ENCODE measurements around the gene PTPRZ1. TPM values are rescaled to one million over a fixed set of nuclear protein-coding genes. Genes with fewer than 3 reads are reported as not detected.

Gene PTPRZ1
- total RNA-seq, 1 experiment from 2014 or later: 74.2 TPM

- no peaks in the 10 kb centered on the region for H3K27me3 ChIP-seq (ENCODE audit: insufficient read depth, low read length)
- no peak overlapping the region for H3K23ac ChIP-seq (ENCODE audit: insufficient read length, low read depth, low read length)
- H3K27ac ChIP-seq (ENCODE audit: insufficient read length, low read depth, low read length): peak overlapping the region; percentile 84
- H3K4me1 Mint-ChIP-seq: peaks cover 74 to 82% of the 10 kb centered on the region in 2 experiments
- TF ChIP-seq, protein P1, sequence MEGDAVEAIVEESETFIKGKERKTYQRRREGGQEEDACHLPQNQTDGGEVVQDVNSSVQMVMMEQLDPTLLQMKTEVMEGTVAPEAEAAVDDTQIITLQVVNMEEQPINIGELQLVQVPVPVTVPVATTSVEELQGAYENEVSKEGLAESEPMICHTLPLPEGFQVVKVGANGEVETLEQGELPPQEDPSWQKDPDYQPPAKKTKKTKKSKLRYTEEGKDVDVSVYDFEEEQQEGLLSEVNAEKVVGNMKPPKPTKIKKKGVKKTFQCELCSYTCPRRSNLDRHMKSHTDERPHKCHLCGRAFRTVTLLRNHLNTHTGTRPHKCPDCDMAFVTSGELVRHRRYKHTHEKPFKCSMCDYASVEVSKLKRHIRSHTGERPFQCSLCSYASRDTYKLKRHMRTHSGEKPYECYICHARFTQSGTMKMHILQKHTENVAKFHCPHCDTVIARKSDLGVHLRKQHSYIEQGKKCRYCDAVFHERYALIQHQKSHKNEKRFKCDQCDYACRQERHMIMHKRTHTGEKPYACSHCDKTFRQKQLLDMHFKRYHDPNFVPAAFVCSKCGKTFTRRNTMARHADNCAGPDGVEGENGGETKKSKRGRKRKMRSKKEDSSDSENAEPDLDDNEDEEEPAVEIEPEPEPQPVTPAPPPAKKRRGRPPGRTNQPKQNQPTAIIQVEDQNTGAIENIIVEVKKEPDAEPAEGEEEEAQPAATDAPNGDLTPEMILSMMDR (conservative IDR thresholded peaks at IDR 0.05): no peak
- H2BK120ac ChIP-seq (ENCODE audit: low read depth, low read length, poor library complexity, severe bottlenecking): no peak overlapping the region
- no peak overlapping the region for H4K8ac ChIP-seq (replicated peaks; ENCODE audit: insufficient read length, low read depth, low read length)
- no peak overlapping the region for H3K9ac ChIP-seq (ENCODE audit: extremely low read depth, insufficient read length, low read length)
- H2BK5ac ChIP-seq (ENCODE audit: insufficient read length, low read length): peak overlapping the region; percentile 74
- H3K56ac ChIP-seq (ENCODE audit: insufficient read length, low read depth, low read length): no peak overlapping the region
- no peaks in the 10 kb centered on the region for H3K23me2 ChIP-seq (ENCODE audit: insufficient read length, low read depth, low read length, poor library complexity, severe bottlenecking)
- no peaks in the 10 kb centered on the region for H3K79me1 ChIP-seq (ENCODE audit: insufficient read depth, low read depth, low read length, poor library complexity, severe bottlenecking)
- no peaks in the 10 kb centered on the region for H3K9me3 Mint-ChIP-seq
- no peak overlapping the region for H4K5ac ChIP-seq (ENCODE audit: insufficient read length, low read depth, low read length)
- WGBS (ENCODE audit: extremely low coverage, insufficient read length, low lambda C conversion rate): no CpG with 5 or more reads among the region's 6 CpGs
- no peaks in the 10 kb centered on the region for H4K20me1 ChIP-seq (ENCODE audit: control insufficient read depth, insufficient read depth, insufficient read length)
- H2BK20ac ChIP-seq (ENCODE audit: low read depth, low read length, poor library complexity, severe bottlenecking): no peak overlapping the region
- H3K4me3 Mint-ChIP-seq: peak overlapping the region; percentile 1 to 43; a peak in 1 of 5 replicates
- H4K91ac ChIP-seq (ENCODE audit: insufficient read length, low read depth, low read length): peak overlapping the region; percentile 12
- H2AFZ ChIP-seq (ENCODE audit: low read length): no peak overlapping the region
- H3K4ac ChIP-seq (ENCODE audit: low read depth, low read length): no peak overlapping the region
- no peak overlapping the region for H3K14ac ChIP-seq (ENCODE audit: insufficient read depth, low read length)
- no peak overlapping the region for H3K4me2 ChIP-seq (ENCODE audit: insufficient read depth, insufficient read length, low read length)
- H3T11ph ChIP-seq (ENCODE audit: low read length): no peak overlapping the region
- no peak overlapping the region for H3K18ac ChIP-seq (ENCODE audit: insufficient read length, low read depth, low read length)
- H3K9me3 ChIP-seq (ENCODE audit: control insufficient read depth, low read depth, low read length): no peaks in the 10 kb centered on the region
- peak overlapping the region; percentile 81 to 99 (median 96) for H3K27ac Mint-ChIP-seq
- no peaks in the 10 kb centered on the region for H3K27me3 Mint-ChIP-seq (ENCODE audit: low read depth)
- peak; percentile 72 for DNase-seq
- H2BK12ac ChIP-seq (ENCODE audit: insufficient read length, low read depth, low read length): peak overlapping the region; percentile 47
- H2AK5ac ChIP-seq (ENCODE audit: insufficient read length, low read length): no peak overlapping the region
- no peaks in the 10 kb centered on the region; the same call in 1 of the 2 replicates for H3K79me2 ChIP-seq (ENCODE audit: insufficient read depth, low read length)
- H3K4me1 ChIP-seq (ENCODE audit: insufficient read depth, low read length): peaks cover 18% of the 10 kb centered on the region; the same call in 1 of the 2 replicates
- peaks cover 8 to 19% (median 10%) of the 10 kb centered on the region in 3 experiments; a peak in 6 of 7 replicates for H3K36me3 Mint-ChIP-seq (ENCODE audit: insufficient read depth in 1 of 3, low read depth in 3 of 3)
- H2BK15ac ChIP-seq (ENCODE audit: low read depth, low read length): no peak overlapping the region
Measured at GRCh38 chr7:121936951-121937623, 64.1 kb downstream of the PTPRZ1 start.
